Uterus (tissue), 2 donors: ENCODE results near the gene VWF.

Experiments
- CTCF ChIP-seq, 4 experiments: fragments of 200-600 bp in 2 of 4; fragments of 450-650 bp in 2 of 4; sonication (generic) in 2 of 4; IDR thresholded peaks; one replicate each; pipeline ENCODE4 v1.5.1; 2016 to 2019; ENCODE audit warnings: antibody characterized with exemption in 4 of 4, mild to moderate bottlenecking in 2 of 4, moderate library complexity in 1 of 4
- POLR2A ChIP-seq, 2 donors: fragments of 450-650 bp; IDR thresholded peaks; one replicate each; pipeline ENCODE4 v1.6.1; 2016; ENCODE audit warnings: antibody characterized with exemption in 2 of 2, mild to moderate bottlenecking in 1 of 2, moderate library complexity in 1 of 2

GRCh38 chr12:6096527-6096926 is 27.9 kb downstream of the VWF start:
- TF ChIP-seq CTCF (IDR thresholded peaks at IDR 0.05) (no peak), POLR2A (IDR thresholded peaks at IDR 0.05) (no peak)
